HFF-Myc (cell line): Measurements from ENCODE around the gene TFAP2B.

ENCODE experiments used
- DNase-seq: peaks from one replicate; pipeline ENCODE4 v3.0.0-alpha.2; 2011; ENCODE audit warnings: low read depth; ENCODE audit errors: extremely low read depth
- H3K4me3 ChIP-seq: replicated peaks from 2 replicates; pipeline ENCODE4 v1.5.1; 2011; ENCODE audit warnings: low read depth, mild to moderate bottlenecking, control low read depth, low read length
- TF ChIP-seq, protein P1 (sequence below): IDR thresholded peaks from 2 replicates; pipeline ENCODE4 v1.5.1; 2012; ENCODE audit warnings: mild to moderate bottlenecking, low read depth, low read length, control low read depth; ENCODE audit errors: missing control alignments

Gene TFAP2B

DNA sequence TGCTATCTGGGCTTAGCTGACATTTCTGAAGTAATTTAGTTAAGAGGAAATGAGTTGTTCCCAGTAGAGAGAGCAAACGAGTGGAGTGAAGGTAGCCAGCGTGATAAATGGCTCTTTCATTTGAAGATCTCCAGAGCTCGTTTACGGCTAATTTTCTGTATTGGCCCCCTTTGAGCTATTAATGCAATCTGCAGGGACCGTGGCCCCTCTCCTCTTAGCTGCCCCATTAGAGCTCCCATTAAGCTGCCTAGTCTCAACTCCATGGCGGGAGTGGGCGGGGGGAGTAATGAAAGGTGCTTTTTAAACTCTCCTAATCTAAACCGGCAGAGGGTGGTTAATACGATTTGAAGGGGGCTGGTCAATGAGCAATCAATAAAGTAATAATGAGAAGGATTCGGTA is 12.5 kb downstream of the TFAP2B start:
- no peak for DNase-seq
- H3K4me3 ChIP-seq = no peak overlapping the region
- TF ChIP-seq, protein P1, sequence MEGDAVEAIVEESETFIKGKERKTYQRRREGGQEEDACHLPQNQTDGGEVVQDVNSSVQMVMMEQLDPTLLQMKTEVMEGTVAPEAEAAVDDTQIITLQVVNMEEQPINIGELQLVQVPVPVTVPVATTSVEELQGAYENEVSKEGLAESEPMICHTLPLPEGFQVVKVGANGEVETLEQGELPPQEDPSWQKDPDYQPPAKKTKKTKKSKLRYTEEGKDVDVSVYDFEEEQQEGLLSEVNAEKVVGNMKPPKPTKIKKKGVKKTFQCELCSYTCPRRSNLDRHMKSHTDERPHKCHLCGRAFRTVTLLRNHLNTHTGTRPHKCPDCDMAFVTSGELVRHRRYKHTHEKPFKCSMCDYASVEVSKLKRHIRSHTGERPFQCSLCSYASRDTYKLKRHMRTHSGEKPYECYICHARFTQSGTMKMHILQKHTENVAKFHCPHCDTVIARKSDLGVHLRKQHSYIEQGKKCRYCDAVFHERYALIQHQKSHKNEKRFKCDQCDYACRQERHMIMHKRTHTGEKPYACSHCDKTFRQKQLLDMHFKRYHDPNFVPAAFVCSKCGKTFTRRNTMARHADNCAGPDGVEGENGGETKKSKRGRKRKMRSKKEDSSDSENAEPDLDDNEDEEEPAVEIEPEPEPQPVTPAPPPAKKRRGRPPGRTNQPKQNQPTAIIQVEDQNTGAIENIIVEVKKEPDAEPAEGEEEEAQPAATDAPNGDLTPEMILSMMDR = no peak

DNA sequence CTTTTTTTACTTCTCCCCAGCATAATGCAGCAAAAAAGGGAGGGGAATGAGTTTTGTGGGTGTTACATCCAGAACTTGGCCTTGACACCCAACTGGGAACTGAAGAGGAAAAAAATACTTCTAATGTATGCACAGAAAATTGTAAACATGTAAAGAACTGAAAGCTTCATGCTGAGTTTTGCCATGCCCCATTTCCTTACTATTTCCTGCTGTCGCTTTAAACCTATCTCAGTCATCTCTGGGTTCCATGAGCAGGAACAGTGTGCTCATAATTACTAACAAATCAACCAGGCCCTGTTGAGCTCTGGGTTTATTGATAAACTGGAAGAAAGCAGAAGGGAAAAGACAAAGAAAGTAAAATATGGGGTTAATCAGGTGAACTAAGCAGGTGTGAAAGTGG is 14.2 kb downstream of the TFAP2B start:
- no peak for DNase-seq
- TF ChIP-seq, protein P1 = no peak
- H3K4me3 ChIP-seq = no peak overlapping the region

DNA sequence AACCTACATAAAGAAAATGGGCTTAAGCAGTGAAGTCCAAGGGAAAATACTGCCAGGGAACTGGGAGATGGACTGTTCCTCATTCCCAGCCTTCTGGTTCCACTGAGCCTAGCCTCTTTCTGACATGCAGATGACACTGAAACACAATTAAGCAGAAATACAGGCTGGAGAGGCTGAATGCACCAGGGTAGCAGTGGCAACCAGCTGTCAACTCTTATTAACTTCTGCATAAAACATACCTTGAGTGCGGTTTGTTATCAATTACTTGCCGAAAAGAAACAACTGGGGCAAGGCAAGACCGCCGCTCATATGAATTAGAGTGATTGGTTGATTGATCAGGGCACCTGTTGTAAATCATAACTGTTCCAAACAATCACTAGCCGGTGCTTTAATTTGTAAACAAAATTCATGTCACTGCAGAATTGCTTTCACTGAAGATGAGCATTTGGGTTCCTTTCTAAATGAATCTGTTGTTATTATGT is 16.3 kb downstream of the TFAP2B start:
- TF ChIP-seq, protein P1 = no peak
- no peak overlapping the region for H3K4me3 ChIP-seq
- no peak for DNase-seq

DNA sequence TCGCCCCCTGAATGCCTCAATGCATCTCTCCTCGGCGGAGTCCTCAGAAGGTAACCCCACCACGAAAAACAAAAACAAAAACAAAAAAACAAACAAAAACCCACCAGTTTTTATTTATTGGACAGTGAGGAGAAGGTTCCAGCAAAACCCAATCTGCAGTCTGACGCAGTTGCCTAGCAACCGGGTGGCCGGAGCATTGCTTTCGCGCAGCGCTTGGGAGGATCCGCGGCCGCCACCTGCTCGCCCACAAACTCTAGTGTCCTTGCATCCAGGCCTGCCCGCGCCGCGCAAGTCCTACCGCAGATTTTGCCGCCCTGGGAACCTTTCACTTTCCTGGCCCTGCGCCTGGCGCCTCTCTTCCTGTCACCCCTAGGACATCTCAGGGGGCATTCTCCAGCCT is 17.6 kb downstream of the TFAP2B start:
- TF ChIP-seq, protein P1 = no peak
- DNase-seq = no peak

DNA sequence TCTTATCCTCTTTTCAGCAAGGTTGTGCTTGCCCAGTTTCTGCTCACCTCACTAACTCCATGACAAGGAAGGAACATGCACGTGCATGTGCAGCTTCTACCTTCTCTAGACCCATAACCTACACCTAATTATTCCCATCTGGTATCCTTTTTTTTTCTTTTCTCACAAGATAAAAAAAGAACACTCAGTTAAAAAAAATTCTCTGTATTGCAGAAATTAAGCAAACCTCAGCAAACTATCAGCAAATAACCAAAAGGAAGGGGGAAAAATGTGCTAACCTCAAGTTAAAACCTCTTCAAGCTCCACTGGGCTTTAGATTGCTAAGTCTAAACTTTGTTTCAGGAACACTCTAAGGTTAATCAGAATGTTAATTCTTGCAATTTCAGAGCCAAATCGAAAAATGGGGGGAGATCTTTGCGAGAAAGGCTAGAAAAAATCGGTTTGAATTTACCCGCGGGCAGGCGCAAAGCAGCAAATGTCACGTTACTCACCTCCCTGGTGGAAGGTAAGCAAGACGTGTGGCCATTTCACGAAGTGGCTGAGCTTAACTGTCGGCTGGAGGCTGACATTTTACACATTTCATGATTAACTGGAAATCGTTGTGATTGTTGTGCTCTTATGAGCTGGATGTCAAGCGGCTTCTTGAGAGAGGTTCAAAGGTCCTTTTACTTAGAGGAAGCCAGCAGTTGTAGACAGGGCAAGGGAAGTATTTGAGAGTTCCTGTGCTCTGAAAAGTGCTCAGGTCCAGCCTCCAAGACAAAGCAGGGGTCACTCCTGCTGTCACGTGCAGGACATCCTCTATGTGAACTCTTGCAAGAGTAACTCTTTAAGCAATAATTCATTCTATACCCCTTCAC is 19.1 kb downstream of the TFAP2B start:
- no peak for DNase-seq
- no peak overlapping the region for H3K4me3 ChIP-seq
- TF ChIP-seq, protein P1 = no peak

More for the DNA sequence above, 17.6 kb downstream of the TFAP2B start:
- no peak overlapping the region for H3K4me3 ChIP-seq

DNA sequence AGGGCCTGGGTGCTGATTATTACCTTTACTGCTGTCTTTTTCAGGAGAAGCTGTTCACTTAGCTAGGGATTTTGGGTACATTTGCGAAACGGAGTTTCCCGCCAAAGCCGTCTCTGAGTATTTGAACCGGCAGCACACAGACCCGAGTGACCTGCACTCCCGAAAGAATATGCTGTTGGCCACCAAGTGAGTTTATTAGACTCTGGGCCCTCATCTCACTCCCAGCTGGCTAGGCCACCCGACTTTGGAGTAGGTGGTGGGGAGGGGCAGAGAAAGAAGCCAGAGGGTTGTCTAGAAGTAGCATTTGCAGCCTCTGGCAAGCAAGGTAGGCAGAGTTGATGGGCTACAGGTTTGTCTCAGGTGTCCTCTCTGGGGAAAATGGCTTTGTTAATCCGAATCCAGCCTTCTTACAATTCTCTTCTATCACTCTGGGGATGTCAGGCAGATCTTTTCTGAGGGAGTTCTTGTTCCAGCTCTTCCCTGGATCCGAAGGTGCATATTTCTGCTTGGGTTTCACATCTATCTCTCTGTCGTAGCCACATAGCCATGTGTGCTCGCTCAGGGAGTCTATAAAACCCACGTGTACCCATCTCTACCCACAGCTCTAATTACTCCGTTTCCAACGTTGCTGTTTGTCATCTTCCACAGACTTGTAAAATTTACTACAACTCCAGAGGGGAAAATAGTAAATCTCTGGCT is 21.6 kb downstream of the TFAP2B start:
- TF ChIP-seq, protein P1 = no peak
- DNase-seq = no peak
- H3K4me3 ChIP-seq = no peak overlapping the region
